ENCODE measurements around the gene CCNY.

CCNY gene

GRCh38 chr10:35438718-35439571 lies 102.6 kb downstream of the CCNY start:
- peaks cover 4% of the 10 kb centered on the region for H4K20me1 ChIP-seq (ENCODE audit: insufficient read depth, low read length, poor library complexity, severe bottlenecking)
- H2AFZ ChIP-seq (ENCODE audit: low read length): no peak overlapping the region
- H3K4me1 ChIP-seq (ENCODE audit: insufficient read depth, low read length, poor library complexity, severe bottlenecking): peaks cover 26% of the 10 kb centered on the region
- no peaks in the 10 kb centered on the region for H3F3A ChIP-seq (ENCODE audit: low read depth)
- H3K9me2 ChIP-seq (replicated peaks; ENCODE audit: low read depth, low read length): no peaks in the 10 kb centered on the region
- H3K4me3 ChIP-seq (ENCODE audit: low read length, poor library complexity, severe bottlenecking): no peak overlapping the region
- TF ChIP-seq EZH2phosphoT487 (IDR thresholded peaks at IDR 0.05; ENCODE audit: borderline replicate concordance): no peak
- no peak for TF ChIP-seq CTCF (conservative IDR thresholded peaks at IDR 0.05; ENCODE audit: low read length)
- H3K4me2 ChIP-seq (ENCODE audit: low read depth, low read length, poor library complexity, severe bottlenecking): no peak overlapping the region
- H3K9me3 ChIP-seq (ENCODE audit: insufficient read depth, low read depth, low read length): peaks cover 8% of the 10 kb centered on the region; the same call in 1 of the 2 replicates
- H3K79me2 ChIP-seq (ENCODE audit: insufficient read depth, low read length): peaks cover 99% of the 10 kb centered on the region
- H3K27me3 ChIP-seq (ENCODE audit: insufficient read depth, low read length, poor library complexity, severe bottlenecking): no peaks in the 10 kb centered on the region
- no peak overlapping the region for H3K9ac ChIP-seq (ENCODE audit: low read depth, low read length, poor library complexity, severe bottlenecking)
- H3K36me3 ChIP-seq (ENCODE audit: insufficient read depth, low read length): 0 out of 2 replicates have a peak, but pooled peaks cover 5% of the 10 kb centered on the region

GRCh38 chr10:35440016-35440415 lies 103.7 kb downstream of the CCNY start:
- Histone ChIP-seq H3K9me3 (ENCODE audit: insufficient read depth, low read depth, low read length) (peaks cover 15% of the 10 kb centered on the region; the same call in 1 of the 2 replicates), H4K20me1 (ENCODE audit: insufficient read depth, low read length, poor library complexity, severe bottlenecking) (no peaks in the 10 kb centered on the region), H3F3A (ENCODE audit: low read depth) (no peaks in the 10 kb centered on the region), H2AFZ (ENCODE audit: low read length) (no peak overlapping the region), H3K9me2 (replicated peaks; ENCODE audit: low read depth, low read length) (no peaks in the 10 kb centered on the region), H3K79me2 (ENCODE audit: insufficient read depth, low read length) (peaks cover 99% of the 10 kb centered on the region), H3K27me3 (ENCODE audit: insufficient read depth, low read length, poor library complexity, severe bottlenecking) (no peaks in the 10 kb centered on the region), H3K4me3 (ENCODE audit: low read length, poor library complexity, severe bottlenecking) (no peak overlapping the region), H3K9ac (ENCODE audit: low read depth, low read length, poor library complexity, severe bottlenecking) (no peak overlapping the region), H3K4me1 (ENCODE audit: insufficient read depth, low read length, poor library complexity, severe bottlenecking) (peaks cover 24% of the 10 kb centered on the region), H3K36me3 (ENCODE audit: insufficient read depth, low read length) (0 out of 2 replicates have a peak, but pooled peaks cover 1% of the 10 kb centered on the region), H3K4me2 (ENCODE audit: low read depth, low read length, poor library complexity, severe bottlenecking) (no peak overlapping the region)
- TF ChIP-seq CTCF (conservative IDR thresholded peaks at IDR 0.05; ENCODE audit: low read length) (no peak), EZH2phosphoT487 (IDR thresholded peaks at IDR 0.05; ENCODE audit: borderline replicate concordance) (no peak)

- no peaks in the 10 kb centered on the region for H4K20me1 ChIP-seq (ENCODE audit: insufficient read depth, low read length, poor library complexity, severe bottlenecking)
- H2AFZ ChIP-seq (ENCODE audit: low read length): no peak overlapping the region
- H3K4me2 ChIP-seq (ENCODE audit: low read depth, low read length, poor library complexity, severe bottlenecking): no peak overlapping the region
- H3K4me1 ChIP-seq (ENCODE audit: insufficient read depth, low read length, poor library complexity, severe bottlenecking): peaks cover 43% of the 10 kb centered on the region
- no peaks in the 10 kb centered on the region for H3K27me3 ChIP-seq (ENCODE audit: insufficient read depth, low read length, poor library complexity, severe bottlenecking)
- H3K9me3 ChIP-seq (ENCODE audit: insufficient read depth, low read depth, low read length): peaks cover 15% of the 10 kb centered on the region; the same call in 1 of the 2 replicates
- peaks cover 8% of the 10 kb centered on the region; the same call in 1 of the 2 replicates for H3F3A ChIP-seq (ENCODE audit: low read depth)
- H3K9ac ChIP-seq (ENCODE audit: low read depth, low read length, poor library complexity, severe bottlenecking): no peak overlapping the region
- no peaks in the 10 kb centered on the region for H3K36me3 ChIP-seq (ENCODE audit: insufficient read depth, low read length)
- no peak for TF ChIP-seq CTCF (conservative IDR thresholded peaks at IDR 0.05; ENCODE audit: low read length)
- no peak for TF ChIP-seq EZH2phosphoT487 (IDR thresholded peaks at IDR 0.05; ENCODE audit: borderline replicate concordance)
- no peaks in the 10 kb centered on the region for H3K9me2 ChIP-seq (replicated peaks; ENCODE audit: low read depth, low read length)
- peaks cover 97% of the 10 kb centered on the region for H3K79me2 ChIP-seq (ENCODE audit: insufficient read depth, low read length)
- H3K4me3 ChIP-seq (ENCODE audit: low read length, poor library complexity, severe bottlenecking): no peak overlapping the region
Measured at GRCh38 chr10:35442028-35442427, 105.7 kb downstream of the CCNY start.

Data from Loucy (cell line).